Measurements from ENCODE around the gene DMD.

DMD gene

DNA sequence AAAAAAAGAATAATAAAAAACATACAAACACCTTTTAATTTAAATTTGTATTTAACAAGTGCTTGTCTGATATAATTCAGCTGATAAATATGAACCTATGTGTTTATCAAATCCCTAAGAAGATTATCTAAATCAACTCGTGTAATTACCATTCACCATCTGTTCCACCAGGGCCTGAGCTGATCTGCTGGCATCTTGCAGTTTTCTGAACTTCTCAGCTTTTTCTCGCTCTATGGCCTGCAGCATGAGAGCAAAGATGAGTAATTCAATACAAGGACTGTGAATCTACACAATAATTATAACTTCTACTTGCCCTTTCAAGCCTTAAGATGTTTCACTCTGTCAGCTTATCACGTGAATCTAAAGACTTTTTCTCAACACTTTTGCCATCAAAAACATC, 709.7 kb downstream of the DMD start:
- TF ChIP-seq, protein P1, sequence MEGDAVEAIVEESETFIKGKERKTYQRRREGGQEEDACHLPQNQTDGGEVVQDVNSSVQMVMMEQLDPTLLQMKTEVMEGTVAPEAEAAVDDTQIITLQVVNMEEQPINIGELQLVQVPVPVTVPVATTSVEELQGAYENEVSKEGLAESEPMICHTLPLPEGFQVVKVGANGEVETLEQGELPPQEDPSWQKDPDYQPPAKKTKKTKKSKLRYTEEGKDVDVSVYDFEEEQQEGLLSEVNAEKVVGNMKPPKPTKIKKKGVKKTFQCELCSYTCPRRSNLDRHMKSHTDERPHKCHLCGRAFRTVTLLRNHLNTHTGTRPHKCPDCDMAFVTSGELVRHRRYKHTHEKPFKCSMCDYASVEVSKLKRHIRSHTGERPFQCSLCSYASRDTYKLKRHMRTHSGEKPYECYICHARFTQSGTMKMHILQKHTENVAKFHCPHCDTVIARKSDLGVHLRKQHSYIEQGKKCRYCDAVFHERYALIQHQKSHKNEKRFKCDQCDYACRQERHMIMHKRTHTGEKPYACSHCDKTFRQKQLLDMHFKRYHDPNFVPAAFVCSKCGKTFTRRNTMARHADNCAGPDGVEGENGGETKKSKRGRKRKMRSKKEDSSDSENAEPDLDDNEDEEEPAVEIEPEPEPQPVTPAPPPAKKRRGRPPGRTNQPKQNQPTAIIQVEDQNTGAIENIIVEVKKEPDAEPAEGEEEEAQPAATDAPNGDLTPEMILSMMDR (IDR thresholded peaks at IDR 0.05; ENCODE audit: low read depth, low read length): no peak
- DNase-seq (ENCODE audit: low read depth in 2 of 2): no peak

DNA sequence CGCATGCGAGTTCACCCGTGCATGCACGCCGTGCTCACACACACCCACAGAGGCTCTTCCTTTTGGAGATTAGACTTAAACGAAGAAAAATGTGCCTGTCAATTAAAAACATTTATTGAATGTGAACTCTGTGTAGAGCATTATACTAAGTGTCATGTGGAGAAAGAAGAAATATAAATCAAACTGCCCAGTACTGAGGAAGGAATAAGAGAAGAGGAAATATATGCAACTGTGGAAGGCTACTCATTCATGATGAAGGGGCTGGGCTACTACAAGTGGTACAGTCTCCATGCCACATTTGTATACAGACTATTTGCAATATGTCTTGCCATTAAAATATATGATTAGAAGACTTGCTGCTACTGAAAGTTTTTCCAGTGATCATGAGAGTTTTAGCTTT, 714.7 kb downstream of the DMD start:
- no peak for DNase-seq (ENCODE audit: low read depth in 2 of 2)
- H3K4me3 ChIP-seq (replicated peaks in 1 of 2; ENCODE audit: low read depth in 2 of 2, low read length in 2 of 2): no peak overlapping the region
- TF ChIP-seq, protein P1 (IDR thresholded peaks at IDR 0.05; ENCODE audit: low read depth, low read length): no peak

More for the DNA sequence above, 709.7 kb downstream of the DMD start:
- no peak overlapping the region for H3K4me3 ChIP-seq (replicated peaks in 1 of 2; ENCODE audit: low read depth in 2 of 2, low read length in 2 of 2)

DNA sequence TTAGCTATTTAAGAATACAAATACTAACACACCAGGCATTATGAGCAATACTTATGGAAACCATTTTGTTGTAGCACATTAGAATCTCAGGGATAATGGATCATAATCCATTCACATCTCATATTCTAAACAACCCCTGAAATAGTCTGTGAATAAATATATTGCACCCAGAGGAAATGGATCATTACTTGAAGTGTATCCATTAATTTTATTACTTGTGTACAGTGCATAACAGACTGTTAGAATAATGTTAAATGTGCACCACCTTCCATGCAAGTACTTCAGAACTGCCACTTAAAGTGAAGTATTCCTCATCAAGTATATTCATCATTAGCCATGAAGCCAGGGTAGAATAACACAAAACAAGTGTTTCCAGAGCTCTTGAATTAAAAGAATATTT, 715.5 kb downstream of the DMD start:
- no peak for DNase-seq (ENCODE audit: low read depth in 2 of 2)
- no peak overlapping the region for H3K4me3 ChIP-seq (replicated peaks in 1 of 2; ENCODE audit: low read depth in 2 of 2, low read length in 2 of 2)
- TF ChIP-seq, protein P1 (IDR thresholded peaks at IDR 0.05; ENCODE audit: low read depth, low read length): no peak

DNA sequence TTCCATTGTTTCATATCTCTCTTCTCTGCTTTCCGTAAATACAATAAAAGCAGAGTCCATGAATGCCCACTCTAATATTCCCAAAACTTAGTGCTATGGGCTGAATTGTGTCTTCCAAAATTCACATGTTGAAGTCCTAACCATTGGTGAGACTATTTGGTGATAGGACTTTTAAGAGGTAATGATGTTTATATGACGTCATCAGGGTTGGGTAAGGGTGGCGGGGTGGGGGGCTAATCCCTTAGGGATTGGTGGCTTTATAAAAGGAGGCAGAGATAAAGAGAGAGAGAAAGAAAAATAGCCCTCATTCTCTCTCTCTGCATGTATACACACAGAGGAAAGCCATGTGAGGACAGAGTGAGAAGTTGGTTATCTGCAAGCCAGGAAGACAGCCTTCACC, 722.2 kb downstream of the DMD start:
- H3K4me3 ChIP-seq (replicated peaks in 1 of 2; ENCODE audit: low read depth in 2 of 2, low read length in 2 of 2): no peak overlapping the region
- TF ChIP-seq, protein P1 (IDR thresholded peaks at IDR 0.05; ENCODE audit: low read depth, low read length): no peak
- DNase-seq (ENCODE audit: low read depth in 2 of 2): no peak

DNA sequence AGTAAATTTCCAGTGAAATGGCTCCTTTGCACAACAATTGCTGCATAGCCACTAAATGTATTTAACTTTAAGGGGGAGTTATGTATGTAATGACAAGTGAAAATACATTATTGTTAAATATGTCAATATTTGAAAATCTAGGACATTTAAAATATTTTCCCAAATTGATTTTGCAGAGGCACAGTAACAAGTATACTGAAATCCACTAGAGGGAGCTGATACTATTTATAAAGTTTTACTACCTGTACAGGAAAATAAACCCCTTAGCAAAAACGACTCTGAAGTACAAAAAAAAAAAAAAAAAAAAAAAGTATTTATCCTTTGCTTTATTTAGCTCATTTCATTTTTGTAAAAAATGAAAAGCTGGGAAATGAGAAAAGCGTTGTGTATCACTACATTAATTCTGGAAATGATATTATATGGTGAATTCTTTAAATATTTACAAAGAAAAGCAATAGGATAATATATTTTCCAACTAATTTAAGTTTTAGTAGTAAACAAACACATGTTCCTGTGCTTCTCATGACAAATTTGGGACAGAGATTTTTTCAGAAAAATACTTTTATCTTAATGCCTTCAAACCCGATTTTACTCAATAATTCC, 727.7 kb downstream of the DMD start:
- TF ChIP-seq, protein P1 (IDR thresholded peaks at IDR 0.05; ENCODE audit: low read depth, low read length): no peak
- DNase-seq (ENCODE audit: low read depth in 2 of 2): peak; percentile 0 to 4
- no peak overlapping the region for H3K4me3 ChIP-seq (replicated peaks in 1 of 2; ENCODE audit: low read depth in 2 of 2, low read length in 2 of 2)

DNA sequence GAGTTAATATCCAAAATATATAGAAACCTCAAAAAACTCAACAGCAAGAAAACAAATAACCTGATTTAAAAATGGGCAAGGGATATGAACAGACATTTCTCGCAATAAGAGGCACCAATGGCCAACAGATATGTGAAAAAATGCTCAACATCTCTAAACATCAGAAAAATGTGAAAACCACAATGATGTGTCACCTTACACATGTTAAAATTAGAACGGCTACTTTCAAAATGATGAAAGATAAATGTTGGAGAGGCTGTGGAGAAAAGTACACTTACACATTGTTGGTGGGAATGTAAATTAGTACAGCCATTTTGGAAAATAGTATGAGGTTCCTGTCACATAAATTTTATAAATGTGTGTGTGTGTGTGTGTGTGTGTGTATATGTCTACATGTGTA, 731.3 kb downstream of the DMD start:
- H3K4me3 ChIP-seq (replicated peaks in 1 of 2; ENCODE audit: low read depth in 2 of 2, low read length in 2 of 2): no peak overlapping the region
- DNase-seq (ENCODE audit: low read depth in 2 of 2): peak in 1 of 2 donors; percentile 13
- TF ChIP-seq, protein P1 (IDR thresholded peaks at IDR 0.05; ENCODE audit: low read depth, low read length): no peak

DNA sequence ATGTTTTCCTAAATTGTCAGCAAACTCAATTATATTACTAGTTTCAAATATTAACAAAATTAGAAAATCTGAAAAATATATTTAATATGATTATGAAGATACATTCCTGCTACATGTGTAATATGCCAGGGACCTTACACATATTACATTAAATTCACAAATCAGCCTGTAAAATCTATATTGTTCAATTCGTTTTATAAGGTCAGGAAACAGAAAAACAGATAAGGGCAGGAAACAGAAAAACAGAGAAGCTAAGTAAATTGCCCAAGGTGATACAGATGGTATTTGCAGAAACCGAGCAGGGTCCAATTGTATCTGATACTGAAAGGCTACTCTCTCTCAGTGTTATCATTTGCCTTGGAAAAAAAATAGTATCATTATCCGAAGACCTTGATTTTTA, 739.0 kb downstream of the DMD start:
- H3K4me3 ChIP-seq (replicated peaks in 1 of 2; ENCODE audit: low read depth in 2 of 2, low read length in 2 of 2): no peak overlapping the region
- TF ChIP-seq, protein P1 (IDR thresholded peaks at IDR 0.05; ENCODE audit: low read depth, low read length): no peak
- DNase-seq (ENCODE audit: low read depth in 2 of 2): no peak
